ENCODE results near the gene EMC9.

Gene EMC9

DNA sequence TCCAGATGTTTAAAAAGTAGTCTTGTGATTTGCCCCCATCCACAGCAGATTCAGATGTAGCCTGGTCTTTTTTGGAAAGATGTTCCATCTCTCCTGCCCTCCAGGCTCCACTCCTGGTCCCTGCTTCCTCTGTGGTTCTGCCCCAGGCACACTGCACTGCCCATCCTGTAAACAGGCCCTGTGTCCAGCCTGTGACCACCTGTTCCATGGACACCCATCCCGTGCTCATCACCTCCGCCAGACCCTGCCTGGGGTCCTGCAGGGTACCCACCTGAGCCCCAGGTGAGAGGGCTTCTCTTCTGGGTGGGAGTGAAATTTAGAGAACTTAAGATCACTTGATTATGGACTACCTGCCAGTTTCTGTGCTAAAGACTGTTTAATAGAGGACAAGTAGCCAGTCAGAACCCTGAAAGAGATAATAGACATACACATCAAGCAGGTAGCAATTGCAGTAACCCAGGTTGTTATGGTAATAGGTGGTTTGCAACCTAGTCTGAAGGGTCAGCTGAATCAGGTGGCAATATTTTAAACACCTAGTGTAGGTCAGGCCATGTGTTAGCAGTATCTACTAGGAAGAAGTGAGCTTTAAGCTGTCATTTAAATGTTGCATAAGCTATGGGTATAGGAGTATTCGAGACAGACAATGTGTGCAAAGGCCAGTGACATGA, 8.0 kb upstream of the EMC9 start:
- no peak for DNase-seq (ENCODE audit: low read depth in 2 of 2)

GRCh38 chr14:24147761-24148428, 6.5 kb upstream of the EMC9 start:
- DNase-seq (ENCODE audit: low read depth in 2 of 2): no peak

GRCh38 chr14:24146978-24147760, 5.8 kb upstream of the EMC9 start, which contains the start of gene RNF31:
RNF31 (plus strand) TSS chr14:24147498; CDS start chr14:24147699, 201 bp downstream.
- DNase-seq (ENCODE audit: low read depth in 2 of 2): peak; percentile 97

DNA sequence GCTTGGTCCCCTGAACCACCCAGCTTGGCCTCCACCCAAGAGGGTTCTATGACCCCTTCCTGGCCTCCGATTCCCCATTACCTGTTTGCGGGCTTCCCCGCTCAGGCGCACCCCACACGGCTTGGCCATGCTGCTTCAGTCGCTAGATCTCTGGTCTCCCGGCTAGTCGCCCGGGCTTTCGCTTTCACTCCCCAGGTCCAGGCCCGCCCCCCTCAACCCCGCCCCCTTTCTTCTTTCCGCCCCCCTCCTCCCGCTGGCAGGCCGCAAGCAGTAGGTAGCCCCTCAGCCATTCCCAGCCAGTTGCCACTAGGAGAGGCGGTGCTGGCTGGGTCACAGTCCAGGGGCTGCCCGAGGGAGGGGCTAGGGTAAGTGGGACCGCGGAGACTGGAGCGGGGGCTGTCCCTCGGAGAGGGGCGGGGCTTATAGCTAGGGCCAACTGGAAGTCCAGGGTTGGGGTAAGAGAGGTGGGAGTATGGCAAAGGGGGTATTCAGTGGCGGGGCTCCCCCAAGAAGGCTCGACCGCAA, 5.1 kb upstream of the EMC9 start, which contains the start of gene PSME2:
Gene PSME2 (minus strand): TSS at position 158 of the 525 bp plus-strand sequence. CDS start 29 bp downstream, at position 129.
- DNase-seq (ENCODE audit: low read depth in 2 of 2): peak; percentile 93 to 95

DNA sequence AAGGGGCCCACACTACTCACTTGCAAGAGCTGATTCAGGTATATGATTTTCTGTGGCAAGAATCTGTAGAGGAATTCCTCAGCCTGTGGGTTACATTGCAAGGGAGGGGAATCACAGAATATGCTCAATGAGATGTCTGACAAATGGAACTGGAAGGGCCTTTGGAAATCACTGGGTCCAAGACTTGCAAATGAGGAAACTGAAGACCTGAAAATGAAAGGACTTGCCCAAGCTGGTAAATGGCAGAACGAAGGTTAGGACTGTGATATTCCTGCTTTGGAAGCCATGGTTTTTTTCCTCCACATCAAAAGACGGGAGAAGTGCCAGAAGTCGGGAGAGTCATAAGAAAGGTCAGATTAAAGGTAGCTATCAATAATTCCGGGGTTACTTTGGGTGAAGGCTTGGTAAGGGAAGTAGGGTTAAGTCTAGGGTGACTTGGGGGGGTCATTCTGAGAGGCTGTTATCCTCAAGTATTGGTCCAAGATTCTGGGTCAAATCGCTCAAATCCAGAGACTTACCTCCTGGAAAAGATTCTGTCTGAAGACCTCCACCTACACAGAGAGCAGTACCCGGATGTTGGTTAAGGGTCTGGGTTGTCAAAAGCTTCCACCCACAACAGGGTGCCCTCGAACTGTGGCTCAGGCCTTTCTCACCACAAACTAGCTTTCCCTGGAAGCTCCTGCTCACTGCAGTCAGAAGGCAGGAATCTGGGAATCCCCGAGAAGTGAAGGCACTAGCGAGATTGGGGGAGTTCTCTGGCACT, 4.5 kb upstream of the EMC9 start:
- no peak for DNase-seq (ENCODE audit: low read depth in 2 of 2)

GRCh38 chr14:24145219-24145618, 3.8 kb upstream of the EMC9 start:
- DNase-seq (ENCODE audit: low read depth in 2 of 2): no peak

- DNase-seq (ENCODE audit: low read depth in 2 of 2): no peak
Measured at GRCh38 chr14:24144451-24144850, 3.1 kb upstream of the EMC9 start.

DNA sequence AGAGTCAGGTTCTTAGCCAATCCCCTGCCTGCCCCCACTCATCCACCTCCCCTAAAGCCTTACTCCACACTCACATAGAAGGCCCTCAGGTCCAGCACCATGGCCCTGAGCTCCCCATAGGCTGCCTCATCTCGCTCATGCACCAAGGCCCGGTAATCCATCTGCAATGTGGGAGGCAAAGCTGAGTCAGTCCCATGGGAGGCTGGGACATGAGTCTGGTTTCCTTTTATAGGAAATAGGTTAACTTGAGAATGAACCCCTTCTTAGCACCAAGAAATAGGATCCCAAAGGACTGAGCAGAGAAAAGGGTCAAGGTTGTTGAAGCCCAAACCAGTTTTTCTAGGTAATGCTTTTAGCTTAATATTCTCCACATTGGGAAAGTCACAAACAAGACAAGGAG, 2.1 kb upstream of the EMC9 start:
- no peak for DNase-seq (ENCODE audit: low read depth in 2 of 2)

GRCh38 chr14:24139272-24139934, 2.0 kb downstream of the EMC9 start:
- no peak for DNase-seq (ENCODE audit: low read depth in 2 of 2)

DNA sequence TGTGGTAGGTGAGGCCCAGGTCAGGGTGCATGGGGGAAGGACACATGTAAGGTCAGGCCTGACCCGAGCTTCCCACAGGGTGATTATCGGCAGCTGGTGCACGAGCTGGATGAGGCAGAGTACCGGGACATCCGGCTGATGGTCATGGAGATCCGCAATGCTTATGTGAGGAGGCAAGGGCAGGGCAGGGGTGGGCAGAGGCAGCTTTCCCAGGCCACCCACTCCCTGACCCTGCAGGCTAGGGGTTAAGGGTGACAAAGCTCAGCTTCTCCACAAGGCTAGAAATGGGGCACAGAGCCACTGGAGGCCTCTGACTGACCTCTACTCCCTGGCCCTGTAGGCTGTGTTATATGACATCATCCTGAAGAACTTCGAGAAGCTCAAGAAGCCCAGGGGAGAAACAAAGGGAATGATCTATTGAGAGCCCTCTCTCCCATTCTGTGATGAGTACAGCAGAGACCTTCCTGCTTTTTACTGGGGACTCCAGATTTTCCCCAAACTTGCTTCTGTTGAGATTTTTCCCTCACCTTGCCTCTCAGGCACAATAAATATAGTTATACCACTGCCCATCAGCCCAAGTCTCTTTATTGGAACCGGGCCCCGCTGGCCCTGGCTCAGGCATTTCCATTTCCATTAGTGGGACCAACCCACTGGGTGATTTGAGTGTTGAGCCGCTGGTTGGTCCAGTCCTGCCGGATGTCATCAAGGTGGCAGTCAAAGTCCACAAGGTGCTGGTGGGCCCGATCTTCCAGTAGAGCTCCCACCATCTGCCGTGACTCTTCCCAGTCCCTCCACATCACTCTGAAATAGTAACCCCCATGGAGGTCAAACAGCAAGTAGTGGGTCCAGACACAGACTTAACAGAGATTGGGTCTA, 2.8 kb downstream of the EMC9 start:
- no peak for DNase-seq (ENCODE audit: low read depth in 2 of 2)

DNA sequence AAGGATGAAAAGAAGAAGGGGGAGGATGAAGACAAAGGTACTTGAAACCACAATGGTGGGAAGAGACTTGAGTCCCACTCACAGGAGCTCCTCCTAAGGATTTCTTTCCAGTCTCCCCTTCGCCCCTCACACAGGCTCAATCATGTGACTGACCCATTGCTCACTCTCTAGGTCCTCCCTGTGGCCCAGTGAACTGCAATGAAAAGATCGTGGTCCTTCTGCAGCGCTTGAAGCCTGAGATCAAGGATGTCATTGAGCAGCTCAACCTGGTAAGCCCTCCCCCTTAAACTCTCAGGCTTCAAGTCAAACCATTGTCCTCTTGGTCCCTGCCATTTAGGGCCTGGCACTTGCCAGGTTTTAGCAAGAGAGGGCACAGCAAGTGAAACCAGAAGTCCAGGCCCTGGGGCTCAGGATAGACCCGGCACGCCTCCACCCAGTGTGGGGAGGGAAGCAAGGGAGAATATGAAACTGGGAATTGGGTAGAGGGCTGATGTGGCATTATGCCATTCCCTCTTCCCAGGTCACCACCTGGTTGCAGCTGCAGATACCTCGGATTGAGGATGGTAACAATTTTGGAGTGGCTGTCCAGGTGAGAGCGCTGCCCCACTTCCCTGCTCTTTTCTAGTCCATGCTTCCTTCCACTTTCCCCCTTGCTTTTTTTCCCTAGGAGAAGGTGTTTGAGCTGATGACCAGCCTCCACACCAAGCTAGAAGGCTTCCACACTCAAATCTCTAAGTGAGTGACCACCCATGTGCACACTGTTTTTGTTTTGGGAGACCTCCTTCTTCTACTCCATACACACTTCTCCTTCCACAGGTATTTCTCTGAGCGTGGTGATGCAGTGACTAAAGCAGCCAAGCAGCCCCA, 3.6 kb downstream of the EMC9 start:
- DNase-seq (ENCODE audit: low read depth in 2 of 2): no peak

DNA sequence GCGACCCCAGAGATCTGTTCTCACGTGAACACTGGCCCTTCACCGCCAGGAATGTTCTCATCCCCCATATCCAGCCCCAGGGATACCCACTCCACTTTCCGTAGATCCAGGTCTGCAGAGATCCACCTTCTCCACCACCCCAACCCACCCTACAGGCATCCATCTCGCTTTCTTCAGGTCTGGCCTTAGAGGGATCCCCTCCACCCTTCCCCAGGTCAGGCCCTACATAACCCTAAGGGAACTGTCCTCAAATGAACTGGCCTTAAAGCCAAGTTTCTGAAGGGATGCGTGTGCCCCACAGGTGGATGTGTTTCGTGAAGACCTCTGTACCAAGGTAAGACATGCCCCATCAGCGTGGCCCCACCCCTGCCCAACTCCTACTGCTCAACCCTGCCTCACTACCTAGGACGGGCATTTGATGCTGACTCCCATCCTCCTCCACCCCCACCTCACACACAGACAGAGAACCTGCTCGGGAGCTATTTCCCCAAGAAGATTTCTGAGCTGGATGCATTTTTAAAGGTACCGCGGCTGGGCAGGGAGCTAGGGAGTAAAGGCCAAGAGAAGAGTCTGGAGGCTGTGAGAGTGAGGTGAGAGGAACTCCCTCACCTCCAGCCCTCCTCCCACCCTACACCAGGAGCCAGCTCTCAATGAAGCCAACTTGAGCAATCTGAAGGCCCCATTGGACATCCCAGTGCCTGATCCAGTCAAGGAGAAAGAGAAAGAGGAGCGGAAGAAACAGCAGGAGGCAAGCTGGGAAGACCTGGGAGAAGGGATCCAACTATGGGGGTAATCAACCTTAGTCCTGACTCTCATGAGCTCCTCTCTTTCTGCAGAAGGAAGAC, 4.5 kb downstream of the EMC9 start:
- DNase-seq (ENCODE audit: low read depth in 2 of 2): no peak

GRCh38 chr14:24135834-24136683, 5.3 kb downstream of the EMC9 start, which contains the start of gene PSME1:
PSME1 (plus strand) TSS chr14:24136194; CDS start chr14:24136263, 69 bp downstream.
- DNase-seq (ENCODE audit: low read depth in 2 of 2): peak; percentile 88 to 90

DNA sequence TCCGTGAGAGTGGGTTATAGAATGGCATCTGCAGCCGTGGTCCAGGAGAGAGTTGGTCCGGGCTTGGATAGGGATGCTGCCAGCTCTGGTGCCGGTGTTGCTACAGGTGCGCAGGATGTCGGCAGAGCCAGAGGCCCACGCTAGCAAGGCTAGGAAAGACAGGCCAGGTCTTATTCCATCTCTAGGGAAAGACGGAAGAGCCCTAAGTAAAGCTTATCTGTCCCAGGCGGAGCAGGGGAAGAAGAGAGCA, 5.9 kb downstream of the EMC9 start:
- DNase-seq (ENCODE audit: low read depth in 2 of 2): no peak

- no peak for DNase-seq (ENCODE audit: low read depth in 2 of 2)
Measured at GRCh38 chr14:24133735-24134134, 7.7 kb downstream of the EMC9 start.

DNA sequence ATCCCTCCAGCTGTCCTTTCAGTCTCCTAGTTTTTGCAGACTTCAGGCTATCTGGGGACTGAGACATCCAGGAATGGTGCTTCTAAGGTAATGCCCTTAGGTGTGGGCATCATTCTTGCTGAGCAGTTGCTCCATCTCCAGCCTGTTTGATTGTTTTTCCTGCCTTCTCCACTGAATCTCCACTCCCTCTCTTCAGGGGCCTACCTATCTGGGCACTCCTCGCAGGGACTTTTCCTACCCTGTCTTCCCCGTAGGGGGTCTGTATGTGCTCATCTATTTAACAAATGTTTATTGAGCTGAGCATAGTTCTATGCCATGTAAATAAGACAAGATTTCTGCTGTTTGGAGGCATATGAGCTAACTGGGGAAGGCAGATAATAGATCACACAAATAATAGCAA, 8.4 kb downstream of the EMC9 start:
- DNase-seq (ENCODE audit: low read depth in 2 of 2): no peak

GRCh38 chr14:24132061-24132685, 9.2 kb downstream of the EMC9 start:
- no peak for DNase-seq (ENCODE audit: low read depth in 2 of 2)
